ENCODE measurements around the gene CITED1.

The CITED1 gene

DNA sequence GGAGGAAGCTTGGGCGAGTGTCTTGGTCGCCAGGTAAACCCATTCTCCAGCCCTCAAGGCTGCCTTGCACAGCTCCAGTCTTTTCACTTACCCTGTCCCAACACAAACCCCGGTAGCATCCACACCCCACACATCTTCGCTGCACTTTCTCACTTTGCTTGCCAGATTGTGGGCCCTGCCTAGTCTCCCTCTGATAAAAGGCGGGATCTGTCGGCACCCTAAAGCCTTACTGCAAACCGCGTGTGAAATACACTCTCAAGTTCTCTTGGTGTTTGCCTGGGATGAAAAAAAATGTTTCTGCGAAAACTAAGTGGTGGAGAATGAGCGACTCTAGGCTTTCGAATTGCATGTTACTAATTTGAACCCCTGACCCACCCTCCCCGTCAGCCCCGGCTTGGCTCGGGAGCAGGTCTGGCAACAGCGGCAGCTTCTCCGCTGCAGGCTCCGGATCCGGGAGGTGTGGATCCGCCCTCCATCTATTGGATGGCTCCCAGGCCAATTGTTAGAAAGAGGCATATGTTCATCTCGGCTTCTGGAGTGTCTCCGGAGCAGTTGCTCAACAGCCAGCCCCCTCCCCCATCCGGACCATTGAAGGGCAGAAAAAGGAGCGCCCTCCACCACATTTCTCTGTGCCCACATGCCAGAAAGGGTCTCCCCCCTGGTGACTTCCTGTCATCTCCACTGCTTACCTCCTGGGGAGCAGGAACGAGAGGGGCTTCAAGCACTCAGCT is 3.0 kb upstream of the CITED1 start:
- DNase-seq (ENCODE audit: low spot score): peak; percentile 74

GRCh38 chrX:72308209-72308565 is 2.5 kb upstream of the CITED1 start:
- no peak for DNase-seq (ENCODE audit: low spot score)

- no peak for DNase-seq (ENCODE audit: low spot score)
These were observed 1.9 kb upstream of the CITED1 start for GRCh38 chrX:72307646-72308051.

DNA sequence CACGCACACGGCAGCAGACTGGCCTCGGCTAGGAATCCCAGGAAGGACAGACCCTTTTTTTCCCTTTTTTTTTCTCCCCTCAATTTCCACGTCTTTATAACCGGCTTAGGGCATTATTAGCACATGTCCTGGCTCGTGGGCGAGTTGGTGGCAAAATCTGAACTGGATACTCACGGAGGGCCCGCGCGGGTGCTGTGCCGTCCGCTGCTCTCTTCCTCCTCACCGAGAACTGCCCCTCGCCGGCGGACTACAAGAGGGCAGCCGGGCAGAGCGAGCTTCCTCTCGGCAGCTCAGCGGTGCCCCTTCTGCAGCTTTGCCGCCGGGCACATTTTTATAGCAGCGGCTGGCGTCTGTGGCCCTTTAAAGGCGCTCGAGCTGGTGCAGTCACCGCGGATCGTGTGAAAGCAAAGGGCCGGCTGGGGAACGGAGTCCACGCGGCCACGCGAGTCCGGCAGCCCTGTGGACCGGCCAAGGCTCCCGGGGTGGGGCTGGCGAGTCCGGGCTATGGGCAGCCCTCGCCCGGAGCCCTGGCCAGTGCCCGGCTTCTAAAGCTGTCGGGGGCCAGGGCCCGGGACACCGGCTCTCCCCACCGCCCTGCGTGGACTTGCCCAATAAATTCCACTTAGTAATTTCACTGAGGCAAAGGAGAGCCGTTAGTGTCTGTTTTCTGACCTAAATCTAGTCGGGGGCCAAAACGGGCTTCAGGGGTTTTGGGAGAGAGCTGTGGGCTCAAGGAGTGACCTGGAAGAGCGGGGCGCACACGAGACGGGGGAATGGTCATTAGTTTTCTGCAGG is 1.3 kb upstream of the CITED1 start:
- DNase-seq (ENCODE audit: low spot score): peak; percentile 68

- no peak for DNase-seq (ENCODE audit: low spot score)
These were observed 529 bp upstream of the CITED1 start for GRCh38 chrX:72306085-72306801.

DNA sequence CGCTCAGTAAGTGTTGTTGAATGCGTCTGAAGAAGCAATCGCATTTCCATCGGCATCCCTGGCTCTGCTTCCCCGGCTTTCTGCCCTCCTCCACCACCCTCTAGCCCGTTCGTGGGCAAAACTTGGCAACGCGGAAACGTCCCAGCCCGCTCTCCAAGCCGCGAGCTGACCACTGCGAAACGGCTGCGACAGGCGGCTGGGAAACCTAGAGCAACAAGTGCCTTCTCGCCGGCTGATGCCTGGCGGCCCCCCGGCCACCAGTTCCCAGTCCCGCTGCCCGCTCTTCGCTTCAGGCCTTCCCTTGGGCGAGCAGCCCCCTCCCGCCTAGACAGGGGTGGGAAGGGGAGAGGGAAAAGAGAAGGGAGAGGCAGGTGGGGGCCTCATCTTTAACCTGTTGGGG is 837 bp downstream of the CITED1 start:
- no peak for DNase-seq (ENCODE audit: low spot score)

DNA sequence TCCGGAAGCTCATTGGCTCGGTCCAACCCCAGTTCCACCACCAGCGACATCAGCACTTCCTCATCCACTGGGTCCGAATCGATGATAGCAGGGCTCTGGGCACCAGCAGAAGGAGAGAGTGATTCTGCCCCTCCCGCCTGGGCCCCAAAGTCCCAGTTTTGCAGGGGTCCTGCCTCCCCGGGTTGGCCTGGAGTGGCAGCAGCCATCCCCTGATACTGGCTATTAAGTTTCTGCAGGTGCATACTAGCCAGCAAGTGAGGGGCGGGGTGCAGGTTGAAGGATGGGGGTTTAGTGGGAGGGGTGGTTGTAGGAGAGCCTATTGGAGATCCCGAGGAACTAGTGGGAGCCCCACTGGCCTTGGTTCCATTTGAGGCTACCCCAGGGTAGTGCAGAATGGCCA is 3.9 kb downstream of the CITED1 start:
- DNase-seq (ENCODE audit: low spot score): no peak

DNA sequence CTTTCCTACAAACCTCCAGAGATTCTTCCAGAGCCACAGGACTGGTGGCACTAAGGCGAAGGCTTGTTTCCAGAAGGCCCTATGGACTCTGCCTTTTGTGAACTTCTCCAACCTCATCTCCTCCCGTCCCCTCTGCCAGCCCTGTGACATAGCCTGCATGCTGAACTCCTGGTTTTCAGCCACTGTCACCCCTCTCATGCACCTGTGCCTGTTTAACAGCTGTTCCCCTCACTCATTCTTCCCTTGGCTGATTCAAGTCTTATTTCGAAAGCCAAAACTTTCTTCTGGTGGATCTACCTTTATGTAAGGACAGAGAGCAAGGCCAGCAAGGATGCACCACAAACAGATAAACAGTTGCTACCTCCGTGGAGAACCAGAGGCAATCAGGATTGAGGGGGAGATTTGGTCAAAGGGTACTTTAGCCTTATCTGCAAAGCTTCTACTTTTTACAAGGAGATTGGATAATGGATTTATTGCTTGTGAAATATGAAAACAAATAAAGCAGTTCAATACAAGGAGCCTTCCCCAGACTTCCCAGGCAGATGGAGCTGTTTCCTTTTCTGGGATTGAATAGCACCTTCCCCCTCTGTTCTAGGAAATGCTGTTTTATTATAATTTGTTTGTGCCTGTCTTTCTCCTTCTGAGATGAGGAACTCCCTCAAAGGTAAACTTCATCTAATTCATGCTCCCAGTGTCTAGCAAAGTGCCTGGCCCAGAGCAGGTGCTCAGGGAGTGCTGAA is 5.7 kb downstream of the CITED1 start:
- DNase-seq (ENCODE audit: low spot score): no peak

DNA sequence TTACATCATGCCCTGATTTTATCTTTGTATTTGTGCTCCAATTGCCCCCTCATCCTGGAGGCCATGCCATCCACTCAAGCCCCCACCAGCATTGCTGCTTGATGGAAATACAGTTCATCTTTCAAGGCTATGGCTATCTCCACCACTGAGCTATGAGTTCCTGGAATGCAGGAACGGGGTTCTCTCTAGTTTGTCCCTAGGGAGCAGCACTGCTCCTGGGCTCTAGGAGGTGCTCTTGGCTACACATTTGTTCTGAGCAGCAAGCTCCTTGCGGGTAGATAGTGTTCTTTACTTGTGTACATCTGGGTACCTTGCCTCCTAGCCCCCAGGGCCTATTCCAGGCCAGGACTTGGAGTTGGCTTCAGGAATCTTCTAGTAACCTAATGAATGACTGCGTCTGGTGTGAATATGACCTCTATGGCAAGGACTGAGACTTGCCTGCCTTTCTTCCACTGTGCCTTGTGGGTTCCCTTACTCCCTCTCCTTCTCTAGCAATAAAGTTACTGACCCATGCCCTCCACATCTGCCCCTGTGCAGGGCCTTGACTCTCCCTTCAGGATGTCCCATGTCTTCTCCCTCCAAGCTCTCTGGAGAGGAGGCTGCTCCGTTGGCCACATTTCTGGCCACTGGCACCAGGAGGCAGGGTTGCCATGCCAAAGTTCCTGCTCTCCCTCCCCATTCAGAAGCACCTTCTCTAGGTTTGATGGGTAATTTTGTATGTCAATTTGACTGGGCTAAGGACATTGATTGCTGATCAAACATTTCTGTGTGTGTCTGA is 7.6 kb downstream of the CITED1 start:
- DNase-seq (ENCODE audit: low spot score): no peak

DNA sequence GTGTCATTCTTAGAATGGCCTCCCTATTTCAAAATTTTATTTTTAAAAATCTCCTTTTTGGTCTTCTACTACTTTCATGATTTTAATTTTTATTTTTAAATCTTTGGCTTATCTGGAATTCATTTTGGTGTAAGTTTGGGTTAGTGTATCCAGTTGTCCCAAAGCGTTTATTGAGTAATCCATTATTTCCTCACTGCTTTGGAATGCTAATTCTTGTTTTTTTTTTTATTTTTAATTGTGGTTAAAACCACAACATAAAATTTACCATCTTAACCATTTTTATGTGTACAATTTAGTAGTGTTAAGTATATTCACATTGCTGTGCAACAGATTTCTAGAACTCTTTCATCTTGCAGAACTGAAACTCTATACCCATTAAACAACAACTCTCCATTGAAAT is 8.7 kb downstream of the CITED1 start:
- no peak for DNase-seq (ENCODE audit: low spot score)

- DNase-seq (ENCODE audit: low spot score): no peak
These were observed 10.0 kb downstream of the CITED1 start for GRCh38 chrX:72295745-72296144.

DNA sequence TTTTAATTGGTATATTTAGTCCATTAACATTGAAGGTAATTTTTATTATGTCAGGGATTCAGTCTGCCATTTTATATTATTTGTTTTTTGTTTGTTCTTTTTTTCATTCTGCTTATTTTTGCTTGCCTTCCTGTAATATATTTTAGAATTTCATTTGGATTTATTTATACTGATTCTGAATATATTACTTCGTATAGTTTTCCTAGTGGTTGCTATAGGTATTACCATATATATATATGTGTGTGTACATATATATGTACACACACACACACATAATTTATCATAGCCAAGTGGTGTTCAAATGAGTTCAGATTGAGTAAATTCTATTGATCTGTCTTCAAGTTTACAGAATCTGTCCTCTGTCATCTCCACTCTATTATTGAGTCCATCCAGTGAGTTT is 11.2 kb downstream of the CITED1 start:
- no peak for DNase-seq (ENCODE audit: low spot score)

- no peak for DNase-seq (ENCODE audit: low spot score)
These were observed 23.4 kb downstream of the CITED1 start for GRCh38 chrX:72282302-72282701.

- DNase-seq (ENCODE audit: low spot score): no peak
These were observed 25.3 kb downstream of the CITED1 start for GRCh38 chrX:72280321-72280845.

- no peak for DNase-seq (ENCODE audit: low spot score)
These were observed 29.2 kb downstream of the CITED1 start for GRCh38 chrX:72276478-72276953.

- DNase-seq (ENCODE audit: low spot score): no peak
These were observed 31.2 kb downstream of the CITED1 start for GRCh38 chrX:72274526-72274925.

GRCh38 chrX:72273718-72274117 is 32.0 kb downstream of the CITED1 start:
- DNase-seq (ENCODE audit: low spot score): no peak

GRCh38 chrX:72272868-72273267 is 32.8 kb downstream of the CITED1 start:
- DNase-seq (ENCODE audit: low spot score): no peak

GRCh38 chrX:72271812-72272211 is 33.9 kb downstream of the CITED1 start:
- DNase-seq (ENCODE audit: low spot score): no peak

DNA sequence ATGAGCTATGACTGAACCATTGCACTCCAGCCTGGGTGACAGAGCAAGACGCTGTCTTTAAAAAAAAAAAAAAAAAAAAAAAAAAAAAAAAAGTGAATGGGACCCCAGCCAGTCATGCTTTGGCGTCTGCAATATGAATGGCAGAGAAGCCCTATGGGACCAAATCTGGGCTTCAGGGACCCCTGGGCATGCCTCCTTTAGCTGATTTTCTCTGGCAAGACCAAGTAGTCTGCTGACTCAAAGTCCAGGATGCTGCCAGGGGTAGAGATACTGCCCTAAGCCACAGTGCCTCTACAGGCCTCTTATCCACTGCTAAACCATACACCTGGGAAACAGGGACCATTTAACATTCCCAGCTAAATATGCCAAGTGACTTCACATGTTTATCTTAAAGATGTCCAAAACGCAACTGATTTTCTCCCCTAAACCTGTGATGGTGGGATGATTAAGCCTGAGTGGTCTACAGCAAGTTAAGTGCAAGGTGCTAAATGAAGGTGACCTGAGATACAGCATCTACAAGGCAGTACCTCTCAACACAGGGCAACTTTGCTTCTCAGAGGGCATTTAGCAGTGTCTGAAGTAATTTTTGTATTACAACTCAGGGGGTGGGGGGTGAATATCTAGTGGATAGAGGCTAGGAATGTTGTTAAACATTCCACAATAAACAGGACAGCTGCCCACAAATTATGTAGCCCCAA is 34.5 kb downstream of the CITED1 start:
- DNase-seq (ENCODE audit: low spot score): no peak
